HG03103 (cell line): ENCODE measurements around the gene TYK2.
"Not testable (repeated sequence)": the region's sequence is repeated elsewhere in the genome, so short reads cannot be mapped to it uniquely, and the experiment has no call there.

Experiments
- ATAC-seq: cut with Tn5 transposase; IDR thresholded peaks from one replicate; pipeline ENCODE4 v1.9.1; 2021; ENCODE audit warnings: low read depth; ENCODE audit not compliant: unreplicated experiment

The TYK2 gene

DNA sequence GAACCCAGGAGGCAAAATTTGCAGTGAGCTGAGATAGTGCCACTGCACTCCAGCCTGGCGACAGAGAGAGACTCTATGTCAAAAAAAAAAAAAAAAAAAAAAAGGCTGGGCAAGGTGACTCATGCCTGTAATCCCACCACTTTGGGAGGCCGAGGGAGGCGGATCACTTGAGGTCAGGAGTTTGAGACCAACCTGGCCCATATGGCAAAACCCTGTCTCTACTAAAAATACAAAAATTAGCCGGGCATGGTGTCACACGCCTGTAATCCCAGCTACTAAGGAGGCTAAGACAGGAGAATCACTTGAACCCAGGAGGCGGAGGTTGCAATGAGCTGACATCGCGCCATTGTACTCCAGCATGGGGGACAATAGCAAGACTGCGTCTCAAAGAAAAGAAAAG lies 43.6 kb downstream of the TYK2 start:
- ATAC-seq = not testable (repeated sequence)

DNA sequence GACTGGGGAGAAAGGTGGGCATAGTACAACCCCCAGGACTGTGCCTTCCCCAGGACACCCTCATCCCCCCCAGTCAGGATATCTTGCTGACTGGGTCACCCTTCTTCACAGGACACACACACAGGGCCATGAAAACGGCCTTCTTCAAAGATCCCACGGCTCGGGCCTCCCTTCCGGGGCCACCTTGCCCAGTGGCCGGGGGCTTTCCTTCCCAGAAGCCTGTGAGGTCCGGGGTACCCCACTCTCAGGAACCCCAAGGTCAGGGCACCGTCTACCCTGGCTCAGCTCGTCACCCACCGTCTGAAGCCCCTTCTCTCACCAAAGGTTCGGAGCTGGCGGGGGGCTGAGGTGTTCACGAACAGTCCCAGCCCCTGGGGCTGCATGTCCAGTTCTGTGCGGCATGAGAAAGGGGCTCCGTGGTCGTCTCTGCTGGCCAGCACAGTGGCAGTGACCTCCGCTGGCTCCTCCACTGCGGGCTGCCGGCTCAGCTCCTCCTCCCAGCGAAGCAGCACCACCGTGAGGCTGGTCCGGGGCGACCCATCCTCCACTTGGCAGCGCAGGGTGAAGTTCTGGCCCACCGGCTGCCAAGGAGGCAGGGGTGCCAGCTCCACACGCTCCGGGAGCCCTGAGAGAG lies 44.9 kb downstream of the TYK2 start:
- ATAC-seq = no peak

DNA sequence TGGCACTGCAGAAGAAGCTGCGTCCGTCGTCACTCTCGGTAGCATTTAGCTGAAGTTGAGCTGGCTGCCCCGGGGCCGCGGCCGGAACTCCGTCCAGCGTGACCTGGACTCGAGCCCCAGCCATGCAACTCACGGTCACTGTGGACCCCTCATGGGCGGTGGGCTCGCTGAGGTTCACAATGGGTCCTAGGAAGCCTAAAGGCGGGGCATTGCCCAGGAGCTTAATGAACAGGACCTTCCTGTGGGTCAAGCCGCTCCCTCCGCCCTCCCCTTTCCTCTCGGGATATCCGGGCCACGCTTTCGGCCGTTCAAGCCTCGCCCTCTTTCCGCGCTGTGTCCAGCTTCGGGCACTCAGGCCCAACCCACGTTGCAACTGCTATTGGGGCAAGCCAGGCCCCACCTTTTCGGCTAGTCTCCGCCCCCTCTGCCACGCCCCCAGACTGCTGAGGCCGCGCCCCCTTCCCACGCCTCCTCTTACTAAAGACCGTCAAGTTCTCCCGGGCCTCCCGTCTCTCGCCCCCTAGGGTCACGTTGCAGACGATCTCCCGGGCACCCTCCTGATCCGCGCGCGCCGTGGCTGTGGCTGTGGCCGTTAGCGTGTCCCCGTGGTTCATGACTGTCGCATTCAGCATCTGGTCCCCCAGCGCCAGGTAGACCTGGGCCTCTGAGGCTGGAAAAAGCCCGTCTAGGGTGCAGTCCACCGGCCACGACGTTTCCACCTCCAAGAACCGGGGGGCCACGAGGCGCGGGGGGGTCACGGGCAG lies 45.6 kb downstream of the TYK2 start:
- ATAC-seq = no peak

DNA sequence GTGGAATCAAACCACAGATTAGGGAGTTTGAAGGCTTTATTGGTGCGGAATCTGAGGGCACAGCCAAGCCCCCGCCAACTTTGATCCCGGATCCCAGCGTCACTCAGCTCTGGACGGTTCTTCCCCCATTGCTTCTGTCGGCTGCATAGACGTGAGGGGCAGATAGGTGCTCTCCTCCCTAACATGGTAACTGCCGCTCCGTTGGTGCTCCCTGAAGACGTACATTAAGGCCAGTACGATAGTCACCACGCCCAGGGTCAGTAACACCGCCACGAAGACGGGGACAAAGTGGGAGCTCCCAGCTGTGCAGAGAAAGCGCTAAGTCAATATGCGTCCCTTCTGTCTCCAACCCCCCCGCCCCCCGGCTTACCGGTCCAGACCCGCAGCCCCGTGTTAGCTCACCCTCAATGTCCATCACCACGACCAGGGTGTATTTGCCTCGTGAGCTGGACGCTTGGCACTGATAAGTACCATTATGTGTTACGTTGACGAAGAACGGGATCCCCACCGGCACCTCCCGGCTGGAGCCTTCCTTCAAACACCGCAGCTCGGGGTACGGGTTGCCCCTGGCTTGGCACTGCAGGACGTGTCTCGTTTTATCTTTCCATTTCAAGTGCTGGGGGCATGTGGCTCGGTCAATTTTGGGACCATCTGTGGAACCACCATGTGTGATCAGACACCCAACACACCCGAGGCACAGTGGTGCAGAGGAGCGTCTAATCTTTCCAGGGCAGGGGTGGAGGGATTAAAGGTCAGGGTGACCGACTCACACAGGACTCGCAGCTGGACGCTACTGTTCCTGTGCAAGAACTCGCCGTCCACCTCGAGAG lies 46.4 kb downstream of the TYK2 start:
- ATAC-seq = no peak

DNA sequence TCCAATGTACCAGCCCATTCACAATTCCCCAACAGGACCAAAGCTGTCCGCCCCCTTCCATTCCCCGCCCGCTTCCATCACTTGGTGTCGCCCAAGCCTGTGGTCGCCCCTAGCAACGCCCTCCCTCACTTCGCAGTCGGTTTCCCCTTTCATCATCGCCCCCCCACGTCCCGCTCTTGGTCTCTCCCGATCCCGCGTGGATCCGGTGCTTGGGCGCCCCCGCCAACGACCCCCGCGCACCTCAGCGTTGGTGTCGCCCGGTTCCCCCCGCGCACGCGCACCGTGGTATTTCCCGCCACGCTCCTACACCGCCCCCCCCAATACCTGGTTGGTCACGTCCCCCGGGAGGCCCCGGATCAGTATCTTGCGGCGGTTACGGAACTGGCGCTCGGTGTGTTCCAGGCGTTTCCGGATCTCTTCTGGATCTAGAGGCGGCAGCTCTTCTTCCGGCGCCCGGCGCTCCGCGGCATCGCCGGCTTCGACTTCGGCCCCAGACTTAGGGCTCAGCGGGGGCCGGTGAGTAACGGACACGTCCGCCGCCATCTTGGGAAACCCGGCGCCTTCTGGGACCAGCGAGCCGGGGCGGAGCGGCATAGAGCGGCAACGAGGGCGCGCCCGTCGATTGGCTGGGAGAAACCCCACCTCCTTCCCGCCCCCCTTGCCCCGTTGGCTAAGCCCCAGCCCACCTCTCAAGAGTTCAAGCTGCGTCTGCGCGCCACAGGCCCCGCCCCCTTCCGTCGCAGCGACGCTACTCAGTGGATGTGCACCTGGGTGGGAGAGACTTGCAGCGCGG lies 47.2 kb downstream of the TYK2 start, which contains the start of gene RAVER1:
RAVER1 (minus strand) TSS at position 565 of the 793 bp plus-strand sequence; CDS start at position 543, 22 bp downstream.
- ATAC-seq = peak; percentile 84

DNA sequence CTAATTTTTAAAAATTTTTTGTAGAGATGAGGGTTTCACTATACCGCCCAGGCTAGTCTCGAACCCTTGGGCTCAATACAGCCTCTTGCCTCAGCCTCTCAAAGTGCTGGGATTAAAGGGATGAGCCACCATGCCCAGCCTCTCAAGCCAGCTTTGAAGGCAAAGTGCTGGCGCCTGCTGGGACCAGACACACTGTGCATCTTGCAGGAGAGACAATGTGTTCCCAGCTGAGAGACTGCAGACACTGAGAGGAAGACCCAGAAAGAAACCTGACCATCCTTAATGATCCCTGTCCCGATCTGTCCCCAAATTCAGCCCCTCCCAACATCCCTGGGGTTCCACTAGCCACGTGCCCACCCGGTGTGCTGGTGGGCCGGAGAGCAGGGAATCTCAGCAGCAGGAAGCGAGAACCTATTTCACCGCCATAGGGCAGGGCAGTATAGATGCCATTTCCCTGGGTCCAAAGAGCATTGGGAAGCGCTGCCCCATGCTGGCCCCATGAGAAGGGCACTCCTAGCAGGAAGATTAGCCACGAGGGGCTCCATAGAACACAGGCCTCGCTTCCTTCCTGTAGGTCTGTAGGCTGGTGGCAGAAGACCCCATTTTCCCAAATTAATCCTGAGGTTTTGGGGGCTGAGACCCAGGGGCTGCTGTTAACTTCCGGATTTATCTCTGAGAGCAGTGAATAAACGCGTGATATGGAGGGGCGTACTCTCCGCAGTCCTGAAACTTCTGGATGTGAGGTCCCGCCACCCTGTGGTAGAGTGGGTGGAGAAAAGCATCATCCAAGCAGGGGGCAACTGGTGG lies 48.0 kb downstream of the TYK2 start:
- no peak for ATAC-seq

DNA sequence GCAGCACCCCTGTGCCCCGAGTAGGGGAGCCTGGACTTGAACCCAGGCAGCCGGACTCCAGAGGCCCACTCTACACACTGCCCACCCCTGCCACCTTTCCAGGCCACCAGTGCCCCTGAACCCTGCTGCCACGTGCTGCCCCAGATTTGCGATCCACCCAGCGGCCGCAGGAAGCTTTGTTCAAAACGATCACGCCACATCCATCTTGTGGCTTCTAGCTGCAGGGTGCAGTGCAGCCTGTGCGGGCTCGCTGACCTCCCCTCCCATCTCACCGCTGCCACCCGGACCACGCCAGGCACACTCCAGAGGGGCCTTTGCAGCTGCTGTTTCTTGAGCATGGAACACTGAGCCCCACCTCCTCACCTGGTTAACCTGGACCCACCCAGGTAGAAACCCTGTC lies 50.8 kb downstream of the TYK2 start:
- no peak for ATAC-seq

DNA sequence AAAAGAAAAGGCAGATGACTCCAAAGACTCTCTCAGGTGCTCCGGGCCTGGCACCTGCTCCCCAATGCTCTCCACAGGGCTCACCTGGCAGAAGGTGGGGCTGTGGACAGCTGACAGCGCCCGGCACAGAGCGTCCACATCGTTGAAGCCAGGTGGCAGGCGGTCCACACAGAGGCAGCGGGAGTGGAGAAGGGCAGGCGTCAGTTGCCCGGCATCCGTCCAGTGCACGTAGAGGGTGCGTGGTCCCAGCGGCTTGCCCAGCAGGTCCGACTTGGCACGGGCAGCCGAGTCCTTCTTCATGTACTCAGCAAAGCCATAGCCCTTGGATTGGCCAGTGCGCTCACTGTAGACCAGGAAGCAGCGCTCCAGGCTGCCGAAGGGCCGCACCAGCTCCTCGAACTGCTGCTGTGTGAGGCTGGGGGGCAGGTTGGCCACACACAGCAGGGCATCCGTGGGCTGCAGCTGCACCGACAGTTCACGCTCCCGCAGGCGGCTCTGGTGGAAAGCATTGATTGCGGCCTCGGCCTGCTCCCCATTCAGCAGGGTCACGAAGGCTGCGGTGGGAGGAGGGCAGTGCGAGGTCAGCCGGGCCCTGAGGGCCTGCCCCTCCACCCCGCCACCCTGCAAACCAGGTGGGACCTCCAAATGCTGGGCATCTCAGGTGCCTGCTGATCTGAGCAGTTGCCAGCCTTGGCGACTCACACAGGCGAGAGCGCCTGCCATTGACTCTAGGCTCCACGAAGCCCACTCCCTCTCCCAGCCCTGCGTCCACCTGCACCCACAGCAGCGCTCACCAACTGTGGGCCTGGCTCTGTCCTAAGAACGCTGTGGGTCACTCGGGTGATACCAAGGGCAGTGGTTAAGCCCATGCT lies 51.6 kb downstream of the TYK2 start:
- no peak for ATAC-seq

DNA sequence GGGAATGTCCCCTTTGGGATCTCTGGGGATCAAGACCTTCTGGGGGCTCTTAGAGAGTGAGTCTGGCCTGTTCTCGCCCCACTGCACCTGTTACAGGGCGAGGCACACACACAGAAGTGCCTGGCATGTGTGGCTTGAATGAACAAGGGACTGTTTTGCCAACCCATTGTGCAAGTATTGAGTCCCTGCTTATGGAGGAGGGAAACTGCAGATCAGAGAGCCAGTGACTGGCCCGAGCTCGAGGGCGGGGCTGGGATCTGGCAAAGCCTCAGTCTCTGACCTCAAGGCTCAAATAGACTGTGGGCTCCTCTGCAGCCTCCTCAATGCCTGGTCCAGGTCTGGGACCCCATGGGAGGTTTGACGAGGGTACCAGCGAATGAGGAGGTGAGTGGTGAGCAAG lies 52.6 kb downstream of the TYK2 start:
- no peak for ATAC-seq

DNA sequence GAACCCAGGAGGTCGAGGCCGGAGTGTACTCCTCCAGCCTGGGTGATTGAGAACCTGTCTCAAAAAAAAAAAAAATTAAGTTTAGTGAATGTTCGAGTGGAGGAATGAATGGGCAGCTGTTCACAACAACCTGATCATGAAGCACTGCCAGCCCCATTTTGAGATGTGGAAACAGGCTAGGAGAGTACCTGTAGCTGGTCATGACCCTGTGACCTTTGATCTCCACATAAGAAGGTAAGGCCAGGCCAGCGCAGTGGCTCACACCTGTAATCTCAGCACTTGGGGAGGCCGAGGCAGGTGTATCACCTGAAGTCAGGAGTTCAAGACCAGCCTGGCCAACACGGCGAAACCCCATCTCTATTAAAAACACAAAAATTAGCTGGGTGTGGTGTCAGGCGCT lies 54.6 kb downstream of the TYK2 start:
- ATAC-seq = no peak

DNA sequence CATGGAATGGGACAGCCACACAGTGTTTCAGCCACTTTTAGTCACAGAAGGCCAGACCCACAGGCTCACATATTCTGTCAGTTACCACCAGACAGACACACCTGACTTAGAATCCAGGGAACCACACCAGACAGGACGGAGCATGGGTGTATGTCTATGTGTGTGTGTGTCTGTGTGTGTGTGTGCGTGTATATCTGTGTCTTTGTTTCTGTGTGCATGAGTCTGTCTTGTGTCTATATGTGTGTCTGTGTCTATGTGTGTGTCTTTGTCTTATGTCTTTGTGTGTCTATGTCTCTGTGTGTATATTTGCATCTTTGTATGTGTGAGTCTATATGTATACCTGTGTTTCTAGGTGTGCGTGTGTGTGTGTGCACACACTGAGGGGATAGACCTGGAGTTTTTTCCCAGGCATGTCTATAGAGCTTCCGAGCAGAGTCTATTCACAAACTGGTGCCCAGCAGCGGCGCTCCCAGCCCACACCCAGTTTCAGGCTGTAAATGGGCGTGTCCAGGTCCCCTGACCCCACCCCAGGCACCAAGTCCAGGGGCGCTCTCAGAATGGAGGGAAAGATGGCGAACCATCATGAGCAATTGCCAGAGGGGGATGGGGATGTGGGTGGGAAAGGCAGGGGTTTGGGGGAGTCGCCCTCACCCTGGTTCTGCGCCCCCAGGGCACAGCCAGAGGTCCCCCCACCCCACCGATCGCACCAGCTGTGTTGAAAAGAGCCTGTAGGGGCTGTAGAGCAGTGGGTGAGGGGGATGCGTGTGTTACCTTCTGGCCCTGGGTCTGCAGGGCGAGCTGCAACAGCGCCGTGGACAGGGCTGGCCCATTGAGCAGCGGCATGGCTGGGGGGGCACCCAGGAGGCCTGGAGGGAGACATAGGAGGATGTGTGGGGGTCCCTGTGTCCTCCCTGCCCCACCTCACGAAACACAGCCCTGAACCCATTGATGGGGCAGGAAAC lies 58.2 kb downstream of the TYK2 start:
- no peak for ATAC-seq

DNA sequence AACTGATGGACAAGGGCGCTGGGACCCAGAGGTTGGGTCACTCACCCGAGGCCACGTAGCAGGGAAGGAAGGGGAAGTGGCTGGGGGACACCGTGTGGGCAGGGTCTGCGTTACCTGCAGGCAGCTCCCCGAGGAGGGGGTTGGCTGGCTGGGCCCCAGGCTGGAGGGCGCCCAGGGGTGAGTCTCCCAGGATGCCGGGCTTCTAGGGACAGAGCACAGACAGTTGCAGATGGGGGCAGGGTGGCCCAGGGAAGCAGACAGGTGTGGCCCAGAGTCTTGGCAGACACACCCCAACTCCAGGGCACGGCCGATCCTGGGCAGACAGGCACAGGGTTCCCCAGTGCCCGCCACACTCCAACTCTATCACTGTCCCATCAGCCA lies 59.0 kb downstream of the TYK2 start:
- no peak for ATAC-seq

DNA sequence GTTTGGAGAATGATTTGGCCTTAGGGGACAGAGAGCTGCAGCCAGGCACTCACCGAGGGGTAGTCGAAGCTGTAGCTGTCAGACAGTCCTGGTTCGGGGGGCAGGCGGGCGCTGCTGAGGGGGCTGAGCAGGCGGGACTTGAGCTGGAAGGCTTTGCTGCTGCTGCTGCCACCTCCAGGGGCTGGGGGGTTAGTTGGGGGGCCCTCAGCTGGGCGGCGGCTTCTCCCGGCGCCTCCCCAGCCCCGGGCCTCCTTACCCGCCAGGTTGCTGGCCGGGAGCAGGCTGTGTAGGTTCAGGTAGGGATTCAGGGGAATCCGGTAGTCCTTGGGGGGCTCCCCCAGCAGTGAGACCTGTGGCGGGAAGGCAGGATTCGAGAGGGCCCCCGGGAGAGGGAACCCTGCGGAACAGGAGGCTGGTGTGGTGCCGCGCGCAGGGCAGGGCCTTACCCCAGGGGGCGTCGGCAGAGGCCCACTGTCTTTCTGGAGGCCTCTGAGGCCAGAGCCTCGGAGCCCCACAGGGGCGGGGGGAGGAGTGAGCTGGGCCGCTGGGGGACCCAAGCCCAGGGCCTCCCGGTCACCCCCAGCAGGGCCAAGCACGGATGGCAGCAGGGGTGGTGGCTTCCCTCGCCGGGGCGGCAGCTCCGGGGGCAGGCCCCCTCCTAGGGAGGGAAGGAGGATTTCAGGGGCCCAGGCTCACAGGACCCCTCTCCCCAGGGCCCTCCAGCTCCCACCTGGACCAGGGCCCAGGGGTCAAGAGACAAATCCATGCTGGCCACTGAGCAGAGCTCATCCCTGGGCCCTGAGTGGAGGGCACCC lies 59.6 kb downstream of the TYK2 start:
- no peak for ATAC-seq

DNA sequence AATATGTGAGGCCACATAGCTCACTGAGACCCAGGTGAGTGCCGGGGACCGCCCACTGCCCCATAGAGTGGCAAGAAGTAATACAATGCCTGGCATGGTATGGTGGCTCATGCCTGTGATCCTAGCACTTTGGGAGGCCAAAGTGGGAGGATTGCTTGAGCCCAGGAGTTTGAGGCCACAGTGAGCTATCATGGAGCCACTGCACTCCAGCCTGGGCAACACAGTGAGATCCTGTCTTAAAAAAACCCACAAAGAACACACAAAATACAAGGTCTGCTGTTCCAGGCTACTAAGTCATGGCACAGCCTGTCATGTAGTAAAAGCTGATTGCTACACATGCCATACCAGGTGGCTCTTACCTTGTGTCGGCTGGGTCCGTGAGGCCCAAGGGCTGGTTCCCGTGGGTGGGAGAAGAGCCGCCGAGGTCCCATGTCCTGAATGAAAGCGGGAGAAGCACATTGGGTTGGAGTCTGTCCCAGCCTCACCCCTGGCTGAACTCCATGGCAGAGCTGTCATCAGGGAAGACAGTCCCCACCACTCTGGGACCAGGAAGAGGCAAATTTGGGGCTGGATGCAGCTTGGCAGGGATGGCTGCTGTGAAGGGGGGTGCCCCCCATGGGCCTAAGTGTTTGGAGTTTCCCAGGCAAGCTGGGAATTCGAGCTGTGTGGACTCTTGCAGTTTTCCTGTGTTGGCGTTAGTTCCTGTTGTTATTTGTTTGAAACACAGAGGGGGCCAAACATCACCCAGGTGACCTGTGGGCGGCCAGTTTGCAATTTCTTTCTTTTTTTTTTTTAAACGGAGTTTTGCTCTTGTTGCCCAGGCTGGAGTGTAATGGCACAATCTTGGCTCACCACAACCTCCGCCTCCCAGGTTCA lies 61.3 kb downstream of the TYK2 start:
- ATAC-seq = no peak

DNA sequence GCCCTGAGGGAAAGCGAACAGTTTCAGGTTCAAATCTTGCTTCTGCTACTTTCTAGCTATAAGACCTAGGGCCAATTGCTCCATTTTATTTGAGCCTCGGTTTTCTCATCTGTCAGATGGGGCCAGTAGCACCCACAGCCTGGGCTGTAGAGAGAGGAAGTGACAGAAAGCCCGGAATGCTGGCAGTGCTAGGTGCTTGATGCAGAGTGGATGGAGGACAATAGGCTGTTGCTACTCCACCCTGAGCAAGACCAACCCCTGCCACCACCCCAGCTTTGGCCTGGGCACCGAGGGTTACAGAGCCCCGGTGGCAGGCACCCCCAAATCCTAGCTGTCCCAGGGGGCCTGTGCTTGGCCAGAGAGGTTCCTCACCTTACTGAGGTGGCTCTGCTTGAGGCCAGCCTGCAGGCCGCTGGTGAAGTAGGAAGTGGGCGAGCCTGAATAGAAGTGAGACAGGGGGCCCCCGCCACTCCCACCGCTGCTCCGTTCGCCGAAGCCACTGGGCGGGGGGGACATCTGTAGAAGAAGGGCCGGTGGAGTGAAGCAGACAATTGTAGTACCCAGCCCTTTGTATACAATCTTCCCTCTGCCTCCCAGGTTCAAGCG lies 62.4 kb downstream of the TYK2 start:
- no peak for ATAC-seq
